HG03159 (cell line): ENCODE measurements around the gene ANO10.
"Not testable (repeated sequence)": the region's sequence is repeated elsewhere in the genome, so short reads cannot be mapped to it uniquely, and the experiment has no call there.

ENCODE experiments used
- ATAC-seq: cut with Tn5 transposase; IDR thresholded peaks from one replicate; pipeline ENCODE4 v1.9.1; 2021; ENCODE audit warnings: mild to moderate bottlenecking, moderate library complexity; ENCODE audit not compliant: unreplicated experiment

Gene ANO10

GRCh38 chr3:43362183-43362582 lies 259.6 kb downstream of the ANO10 start:
- ATAC-seq, result no peak

- no peak for ATAC-seq
Measured at GRCh38 chr3:43361077-43361476, 260.7 kb downstream of the ANO10 start.

GRCh38 chr3:43356033-43356432 lies 265.8 kb downstream of the ANO10 start:
- not testable (repeated sequence) for ATAC-seq

GRCh38 chr3:43353923-43354670 lies 267.7 kb downstream of the ANO10 start:
- no peak for ATAC-seq

- ATAC-seq, result no peak
Measured at GRCh38 chr3:43353393-43353792, 268.4 kb downstream of the ANO10 start.

GRCh38 chr3:43349716-43350115 lies 272.1 kb downstream of the ANO10 start:
- ATAC-seq, result no peak

- no peak for ATAC-seq
Measured at GRCh38 chr3:43348852-43349574, 272.8 kb downstream of the ANO10 start.

GRCh38 chr3:43348350-43348749 lies 273.5 kb downstream of the ANO10 start:
- no peak for ATAC-seq

- no peak for ATAC-seq
Measured at GRCh38 chr3:43347774-43348173, 274.0 kb downstream of the ANO10 start.

GRCh38 chr3:43346978-43347749 lies 274.6 kb downstream of the ANO10 start:
- no peak for ATAC-seq

- no peak for ATAC-seq
Measured at GRCh38 chr3:43345877-43346276, 275.9 kb downstream of the ANO10 start.

GRCh38 chr3:43345246-43345645 lies 276.6 kb downstream of the ANO10 start:
- ATAC-seq, result no peak

- no peak for ATAC-seq
Measured at GRCh38 chr3:43344520-43344919, 277.3 kb downstream of the ANO10 start.

GRCh38 chr3:43343815-43344214 lies 278.0 kb downstream of the ANO10 start:
- no peak for ATAC-seq

GRCh38 chr3:43343185-43343584 lies 278.6 kb downstream of the ANO10 start:
- no peak for ATAC-seq

- ATAC-seq, result no peak
Measured at GRCh38 chr3:43341788-43342187, 280.0 kb downstream of the ANO10 start.

GRCh38 chr3:43340403-43340802 lies 281.4 kb downstream of the ANO10 start:
- no peak for ATAC-seq

GRCh38 chr3:43338295-43338694 lies 283.5 kb downstream of the ANO10 start:
- ATAC-seq, result no peak

- ATAC-seq, result no peak
Measured at GRCh38 chr3:43335799-43336198, 286.0 kb downstream of the ANO10 start.

GRCh38 chr3:43334976-43335375 lies 286.8 kb downstream of the ANO10 start:
- ATAC-seq, result no peak

GRCh38 chr3:43331381-43331780 lies 290.4 kb downstream of the ANO10 start:
- no peak for ATAC-seq

- no peak for ATAC-seq
Measured at GRCh38 chr3:43330981-43331380, 290.8 kb downstream of the ANO10 start.
